GM19043 (cell line): Measurements from ENCODE around the gene HMG20B.
"Not testable (repeated sequence)": the region's sequence is repeated elsewhere in the genome, so short reads cannot be mapped to it uniquely, and the experiment has no call there.

ENCODE experiments used
- ATAC-seq: cut with Tn5 transposase; IDR thresholded peaks from one replicate; pipeline ENCODE4 v1.9.1; 2021; ENCODE audit warnings: low read depth; ENCODE audit not compliant: unreplicated experiment

Gene HMG20B

DNA sequence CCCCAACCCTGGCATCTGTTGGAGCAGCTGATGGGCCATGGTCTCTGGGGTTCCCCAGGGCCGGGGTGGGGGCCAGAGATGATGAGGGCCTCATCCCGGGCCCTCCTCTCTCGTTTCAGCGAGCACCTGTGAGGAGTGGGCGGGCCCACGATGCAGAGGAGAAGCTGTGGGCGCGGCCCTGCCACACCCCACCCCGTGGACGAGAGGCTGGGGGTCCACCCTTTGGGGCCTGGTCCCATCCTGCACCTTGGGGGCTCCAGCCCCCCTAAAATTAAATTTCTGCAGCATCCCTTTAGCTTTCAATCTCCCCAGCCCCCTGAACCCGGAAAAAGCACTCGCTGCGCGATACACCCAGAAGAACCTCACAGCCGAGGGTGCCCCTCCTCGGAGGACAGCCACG lies 5.6 kb downstream of the HMG20B start:
- no peak for ATAC-seq

DNA sequence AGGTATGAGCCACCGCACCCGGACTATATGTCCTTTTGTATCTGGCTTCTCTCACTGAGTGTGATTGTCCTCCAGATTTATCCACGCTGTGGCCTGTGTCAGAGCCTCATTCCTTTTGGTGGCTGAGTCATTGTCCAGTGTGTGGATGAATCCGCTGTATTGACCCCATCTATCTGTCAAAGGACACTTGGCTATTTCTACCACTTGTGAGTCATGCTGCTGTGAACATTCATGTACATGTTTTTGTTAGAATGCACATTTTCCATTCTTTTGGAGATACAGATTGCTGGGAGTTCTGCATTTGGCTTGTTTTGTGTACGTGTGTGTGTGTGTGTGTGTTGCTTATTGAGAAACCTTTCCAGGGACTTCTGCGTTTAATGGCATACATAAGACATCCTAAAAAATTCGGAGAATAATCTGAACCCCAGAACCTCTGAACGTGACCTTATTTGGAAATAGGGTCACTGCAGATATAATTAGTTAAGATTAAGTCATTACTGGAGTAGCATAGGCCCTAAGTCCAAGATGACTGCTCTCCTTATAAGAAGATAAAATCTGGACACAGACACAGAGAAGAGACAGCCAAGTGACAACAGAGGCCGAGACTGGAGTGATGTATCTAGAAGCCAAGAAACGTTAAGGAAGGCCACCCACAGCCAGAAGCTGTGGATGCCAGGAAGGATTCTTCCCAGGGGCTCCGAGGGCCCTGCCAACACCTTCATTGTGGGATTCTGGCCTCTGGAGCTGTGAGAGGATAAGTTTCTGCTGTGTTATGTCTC lies 7.6 kb downstream of the HMG20B start:
- no peak for ATAC-seq

DNA sequence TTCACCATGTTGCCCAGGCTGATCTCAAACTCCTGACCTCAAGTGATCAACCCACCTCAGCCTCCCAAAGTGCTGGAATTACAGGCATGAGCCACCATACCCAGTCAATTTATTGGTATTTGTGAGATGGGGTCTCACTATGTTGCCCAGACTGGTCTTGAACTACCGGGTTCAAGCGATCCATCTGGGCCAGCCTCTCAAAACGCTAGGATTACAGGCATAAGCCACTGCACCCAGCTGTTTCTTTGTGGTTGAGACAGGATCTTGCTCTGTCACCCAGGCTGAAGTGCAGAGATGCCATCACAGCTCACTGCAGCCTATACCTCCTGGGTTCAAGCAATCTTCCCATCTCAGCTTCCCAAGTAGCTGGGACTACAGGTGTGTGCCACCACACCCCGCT lies 9.0 kb downstream of the HMG20B start:
- ATAC-seq: not testable (repeated sequence)

DNA sequence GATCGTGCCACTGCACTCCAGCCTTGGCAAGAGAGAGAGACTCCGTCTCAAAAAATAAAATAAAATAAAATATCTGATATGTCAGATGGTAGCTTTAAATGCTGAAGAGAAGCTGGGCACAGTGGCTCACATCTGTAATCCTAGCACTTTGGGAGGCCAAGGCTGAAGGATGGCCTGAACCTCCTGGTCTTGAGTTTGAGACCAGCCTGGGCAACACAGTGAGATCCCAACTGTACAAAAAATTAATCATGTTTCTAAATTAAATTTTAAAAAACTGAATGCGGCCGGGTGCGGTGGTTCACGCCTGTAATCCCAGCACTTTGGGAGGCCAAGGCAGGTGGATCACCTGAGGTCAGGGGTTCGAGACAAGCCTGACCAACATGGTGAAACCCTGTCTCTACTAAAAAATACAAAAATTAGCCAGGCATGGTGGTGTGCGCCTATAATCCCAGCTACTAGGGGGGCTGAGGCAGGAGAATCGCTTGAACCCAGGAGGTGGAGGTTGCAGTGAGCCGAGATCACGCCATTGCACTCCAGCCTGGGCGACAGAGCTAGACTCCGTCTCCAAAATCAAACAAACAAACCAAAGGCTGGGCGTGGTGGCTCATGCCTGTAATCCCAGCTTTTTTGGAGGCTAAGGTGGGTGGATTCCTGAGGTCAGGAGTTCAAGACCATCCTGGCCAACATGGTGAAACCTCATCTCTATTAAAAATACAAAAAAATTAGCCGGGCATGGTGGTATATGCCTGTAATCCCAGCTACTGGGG lies 11.5 kb downstream of the HMG20B start:
- ATAC-seq: not testable (repeated sequence)

DNA sequence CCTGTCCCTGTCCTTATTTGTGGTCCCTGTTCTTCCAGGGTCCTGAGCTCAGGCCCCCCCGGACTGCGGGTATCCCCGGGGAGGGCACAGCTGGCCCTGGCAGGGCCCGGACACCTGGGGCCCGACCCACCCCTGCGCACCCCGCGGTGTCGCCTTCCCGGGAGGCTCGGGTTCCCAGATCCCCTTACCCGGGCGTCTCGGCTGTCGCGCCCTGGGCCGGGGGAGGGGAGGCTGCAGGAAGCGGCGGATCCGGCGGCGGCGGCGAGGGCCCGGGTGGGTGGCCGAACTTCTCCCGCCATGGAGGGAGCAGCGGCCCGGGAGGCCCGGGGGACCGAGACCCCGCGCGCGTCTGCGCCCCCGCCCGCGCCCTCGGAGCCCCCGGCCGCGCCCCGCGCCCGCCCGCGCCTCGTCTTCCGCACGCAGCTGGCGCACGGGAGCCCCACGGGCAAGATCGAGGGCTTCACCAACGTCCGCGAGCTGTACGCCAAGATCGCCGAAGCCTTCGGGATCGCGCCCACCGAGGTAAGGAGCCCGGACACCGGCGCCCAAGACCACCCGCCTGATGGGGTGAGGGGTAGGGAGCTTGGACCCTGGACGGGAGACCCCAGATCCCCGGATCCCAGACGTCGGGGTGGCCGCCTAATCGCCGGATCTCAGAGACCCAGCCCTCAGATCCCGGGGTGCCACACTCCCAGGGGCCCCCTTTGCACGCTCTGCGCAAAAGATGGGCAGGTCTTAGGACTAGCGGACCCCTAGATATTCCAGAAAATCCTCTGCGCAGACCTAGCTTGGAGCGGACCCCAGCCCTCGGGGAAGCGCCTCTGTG lies 12.8 kb downstream of the HMG20B start, which contains the start of gene GIPC3:
Gene GIPC3 (plus strand): TSS at position 178 of the 826 bp plus-strand sequence. CDS start 120 bp downstream, at position 298.
- ATAC-seq: no peak

DNA sequence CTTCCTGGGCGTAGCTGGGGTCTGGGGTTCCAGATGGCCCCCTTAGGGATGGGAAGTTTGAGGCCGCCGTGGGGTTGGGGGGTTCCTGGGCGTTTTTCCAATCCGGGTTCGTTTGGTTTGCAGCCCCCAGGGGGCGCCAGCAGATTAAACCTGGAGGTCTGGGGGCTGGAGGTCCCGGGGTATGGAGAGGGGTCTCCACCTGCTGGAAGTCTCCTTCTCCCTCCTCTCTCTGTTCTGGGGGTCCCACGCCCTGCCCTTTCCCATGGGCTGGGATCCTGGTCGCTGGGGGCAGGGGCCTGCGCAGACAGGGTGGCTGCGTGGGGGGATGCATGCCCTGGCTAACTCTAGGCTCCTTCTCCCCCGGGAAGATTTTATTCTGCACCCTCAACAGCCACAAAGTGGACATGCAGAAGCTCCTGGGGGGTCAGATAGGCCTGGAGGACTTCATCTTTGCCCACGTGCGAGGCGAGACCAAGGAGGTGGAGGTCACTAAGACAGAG lies 13.4 kb downstream of the HMG20B start:
- ATAC-seq: no peak

DNA sequence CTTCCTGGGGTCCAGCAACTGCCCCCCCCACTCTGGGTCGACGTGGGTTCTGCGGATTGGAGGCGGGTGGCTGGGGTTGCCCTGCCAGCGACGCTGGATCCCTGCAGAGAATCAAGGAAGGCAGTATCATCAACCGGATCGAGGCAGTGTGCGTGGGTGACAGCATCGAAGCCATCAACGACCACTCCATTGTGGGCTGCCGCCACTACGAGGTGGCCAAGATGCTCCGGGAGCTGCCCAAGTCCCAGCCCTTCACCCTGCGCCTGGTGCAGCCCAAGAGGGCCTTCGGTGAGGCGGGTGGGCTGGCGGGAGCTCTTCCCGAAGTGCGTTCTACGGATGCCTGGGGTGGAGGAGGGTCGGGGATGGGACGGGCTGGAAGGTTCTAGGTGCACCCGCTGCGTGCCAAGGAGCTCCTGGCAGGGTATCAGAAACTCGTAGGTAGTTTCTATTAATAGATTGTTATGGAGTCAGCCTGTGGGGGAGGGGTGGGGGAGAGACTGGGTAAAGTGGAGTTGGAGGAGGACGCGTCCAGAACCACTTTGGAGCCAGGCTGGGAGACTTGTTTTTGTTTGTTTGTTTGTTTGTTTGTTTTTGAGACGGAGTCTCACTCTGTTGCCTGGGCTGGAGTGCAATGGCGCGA lies 14.1 kb downstream of the HMG20B start:
- ATAC-seq: no peak

DNA sequence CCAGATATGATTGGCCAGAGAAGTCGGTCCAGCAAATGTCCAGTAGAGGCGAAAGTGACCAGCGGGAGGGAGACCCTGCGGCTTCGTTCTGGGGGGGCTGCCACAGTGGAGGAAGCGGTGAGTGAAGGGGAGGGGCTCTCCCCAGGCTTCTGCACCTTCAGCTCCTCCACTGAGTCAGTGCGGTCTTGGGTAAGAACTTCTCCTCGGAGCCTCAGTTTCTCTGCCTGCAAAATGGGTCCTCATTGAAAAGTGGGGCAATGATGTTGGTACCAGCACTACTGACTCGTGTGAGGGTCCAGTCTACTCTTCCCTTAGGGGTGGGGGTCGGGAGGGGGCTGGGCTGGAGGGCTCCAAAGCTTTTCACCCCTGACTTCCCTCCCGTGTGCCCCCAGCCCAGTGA lies 16.7 kb downstream of the HMG20B start:
- ATAC-seq: no peak

DNA sequence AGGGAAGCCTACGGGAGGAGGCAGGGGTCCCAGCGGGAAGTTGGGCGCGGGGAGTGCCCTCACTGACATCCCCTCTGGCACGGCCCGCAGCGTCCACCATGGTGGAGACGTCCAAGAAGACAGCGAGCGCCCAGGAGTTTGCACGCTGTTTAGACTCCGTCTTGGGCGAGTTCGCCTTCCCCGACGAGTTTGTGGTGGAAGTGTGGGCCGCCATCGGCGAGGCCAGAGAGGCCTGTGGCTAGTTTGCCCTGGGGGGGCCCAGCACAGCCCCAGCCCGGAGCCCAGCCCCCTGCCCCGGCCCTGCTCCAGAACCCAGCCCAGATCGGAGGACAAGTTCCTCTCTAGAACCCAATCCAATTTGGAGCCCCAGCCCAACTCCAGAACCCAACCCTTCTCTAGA lies 17.2 kb downstream of the HMG20B start:
- ATAC-seq: no peak

DNA sequence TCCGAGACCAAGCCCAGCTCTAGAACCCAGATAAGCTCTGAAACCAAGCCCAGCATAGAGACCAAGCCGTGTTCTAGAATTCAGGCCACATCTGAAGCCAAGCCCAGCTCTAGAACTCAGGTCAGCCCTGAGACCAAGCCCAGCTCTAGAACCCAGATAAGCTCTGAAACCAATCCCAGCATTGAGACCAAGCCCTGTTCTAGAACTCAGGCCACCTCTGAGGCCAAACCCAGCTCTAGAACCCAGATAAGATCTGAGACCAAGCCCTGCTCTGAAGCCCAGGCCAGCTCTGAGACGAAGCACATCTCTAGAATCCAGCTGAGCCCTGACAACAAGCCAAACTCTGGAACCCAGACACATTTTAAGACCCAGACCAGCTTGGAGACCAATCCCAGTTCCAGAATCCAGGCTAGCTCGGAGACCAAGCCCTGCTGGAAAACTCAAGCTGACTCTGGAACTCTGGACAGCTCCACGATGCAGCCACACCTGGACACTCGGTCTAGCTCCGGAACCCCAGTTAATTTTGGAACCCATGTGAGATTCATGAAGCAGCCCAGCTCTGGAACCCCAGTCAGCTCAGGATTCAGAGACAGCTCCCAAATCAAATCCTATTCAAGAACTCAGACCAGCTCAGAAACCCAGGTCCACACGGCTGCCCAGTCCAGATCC lies 18.4 kb downstream of the HMG20B start:
- no peak for ATAC-seq

DNA sequence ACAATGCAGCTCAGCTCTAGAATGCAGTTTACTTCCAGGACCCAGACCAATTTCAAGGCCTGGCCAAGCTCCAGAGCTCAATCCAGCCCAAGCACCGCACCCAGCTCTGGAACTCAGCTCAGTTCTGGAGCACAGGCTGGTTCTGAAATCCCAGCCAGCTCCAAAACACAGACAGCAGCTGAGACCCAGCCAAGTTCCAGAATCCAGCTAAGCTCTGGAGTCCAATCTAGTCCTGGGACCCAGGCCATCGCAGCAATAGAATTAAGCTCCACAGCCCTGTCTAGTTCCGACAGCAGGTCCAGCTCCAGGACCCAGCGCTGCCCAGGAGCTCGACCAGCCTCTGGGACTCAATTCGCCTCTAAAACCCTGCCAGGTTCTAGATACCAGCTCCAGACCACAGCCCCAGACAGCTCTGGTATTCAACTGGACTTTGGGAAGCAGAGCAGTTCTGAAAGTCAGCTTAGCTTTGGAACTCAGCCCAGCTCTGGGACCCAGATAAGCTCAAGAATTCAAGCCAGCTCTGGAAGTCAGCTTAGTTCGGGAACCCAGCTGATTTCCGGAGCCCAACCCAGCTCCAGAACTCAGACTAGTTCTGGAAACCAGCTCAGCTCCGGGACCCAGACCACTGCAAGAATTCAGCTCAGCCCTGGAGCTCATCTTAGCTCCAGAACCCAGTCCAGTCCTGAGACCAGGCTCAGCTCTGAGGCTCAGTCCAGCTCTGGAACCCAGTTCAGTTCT lies 19.3 kb downstream of the HMG20B start:
- no peak for ATAC-seq

DNA sequence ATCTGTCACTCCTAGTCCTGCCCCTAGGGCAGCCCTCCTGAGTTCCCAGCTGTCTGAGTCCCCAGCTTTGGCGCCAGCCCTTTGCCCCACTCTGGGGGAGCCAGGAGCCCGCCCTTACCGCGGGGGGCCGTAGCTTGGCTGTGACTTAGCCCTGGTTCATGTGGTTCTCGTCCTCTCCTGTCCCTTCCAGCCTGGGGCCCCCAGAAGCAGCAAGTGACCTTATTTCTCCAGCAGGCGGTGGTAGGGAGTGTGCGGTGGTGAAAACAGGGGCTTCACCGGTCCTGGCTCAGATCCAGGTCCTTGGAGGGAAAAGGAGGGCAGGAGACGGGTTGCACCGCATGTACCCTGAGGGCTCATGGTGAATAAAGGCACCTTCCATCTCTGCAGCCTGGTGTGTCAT lies 20.4 kb downstream of the HMG20B start:
- no peak for ATAC-seq

DNA sequence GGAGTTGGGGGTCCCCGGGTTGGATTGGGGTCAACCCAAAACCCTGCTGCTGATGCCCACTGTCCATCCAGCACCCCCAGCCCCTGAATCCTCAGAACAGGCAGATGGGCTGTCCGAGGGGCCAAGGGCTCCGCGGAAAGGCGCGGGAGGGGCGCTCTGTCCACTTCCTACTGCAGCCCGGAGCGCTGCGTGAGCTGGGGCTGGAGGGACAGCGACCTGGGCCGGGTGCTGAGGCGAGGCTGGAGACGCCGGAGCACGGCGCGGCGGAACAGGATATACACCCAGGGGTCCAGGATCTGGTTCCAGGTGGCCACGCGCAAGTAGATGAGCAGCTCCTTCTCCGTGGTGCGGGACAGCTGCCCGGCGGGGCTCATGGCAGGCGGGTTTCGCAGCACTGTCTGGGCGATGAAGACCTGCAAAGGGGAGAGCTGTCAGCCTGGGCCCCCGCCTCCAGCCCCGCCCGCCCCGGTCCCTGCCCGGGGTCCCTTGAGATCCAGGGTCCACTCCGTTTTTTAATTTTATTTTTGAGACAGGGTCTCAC lies 22.8 kb downstream of the HMG20B start:
- no peak for ATAC-seq

DNA sequence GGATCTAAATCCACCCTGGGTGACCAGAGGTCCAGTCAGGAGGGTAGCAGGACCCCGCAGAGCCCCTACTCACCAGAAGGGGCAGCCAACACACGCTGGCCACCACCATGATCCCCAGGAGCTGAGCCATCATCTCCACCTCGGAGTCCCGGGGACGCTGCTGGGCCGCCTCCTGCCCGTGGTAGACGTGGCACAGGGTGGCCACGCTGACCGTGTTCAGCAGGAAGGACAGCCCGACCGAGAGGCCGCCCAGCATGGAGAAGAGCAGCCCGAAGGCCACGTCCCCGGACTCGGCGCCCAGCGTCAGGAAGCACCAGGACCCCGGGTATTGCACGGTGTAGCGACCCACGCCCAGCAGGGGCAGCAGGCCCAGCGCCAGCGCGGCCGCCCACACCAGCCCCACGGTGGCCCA lies 27.0 kb downstream of the HMG20B start:
- no peak for ATAC-seq

DNA sequence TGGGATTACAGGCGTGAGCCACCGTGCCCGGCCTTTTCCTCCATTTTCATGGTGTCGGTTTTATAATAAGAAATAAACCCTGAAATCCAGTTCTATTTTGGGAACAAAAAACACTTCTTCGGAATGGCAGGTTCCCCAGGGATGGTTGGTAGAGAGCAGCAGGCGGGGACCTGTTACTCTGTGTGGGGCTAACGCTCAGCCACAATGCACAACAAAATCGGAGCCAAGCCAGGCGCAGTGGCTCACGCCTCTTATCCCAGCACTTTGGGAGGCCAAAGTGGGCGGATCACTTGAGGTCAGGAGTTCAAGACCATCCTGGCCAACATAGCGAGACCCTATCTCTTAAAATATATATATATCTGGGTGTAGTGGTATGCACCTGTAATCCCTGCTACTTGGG lies 28.3 kb downstream of the HMG20B start:
- ATAC-seq: no peak

DNA sequence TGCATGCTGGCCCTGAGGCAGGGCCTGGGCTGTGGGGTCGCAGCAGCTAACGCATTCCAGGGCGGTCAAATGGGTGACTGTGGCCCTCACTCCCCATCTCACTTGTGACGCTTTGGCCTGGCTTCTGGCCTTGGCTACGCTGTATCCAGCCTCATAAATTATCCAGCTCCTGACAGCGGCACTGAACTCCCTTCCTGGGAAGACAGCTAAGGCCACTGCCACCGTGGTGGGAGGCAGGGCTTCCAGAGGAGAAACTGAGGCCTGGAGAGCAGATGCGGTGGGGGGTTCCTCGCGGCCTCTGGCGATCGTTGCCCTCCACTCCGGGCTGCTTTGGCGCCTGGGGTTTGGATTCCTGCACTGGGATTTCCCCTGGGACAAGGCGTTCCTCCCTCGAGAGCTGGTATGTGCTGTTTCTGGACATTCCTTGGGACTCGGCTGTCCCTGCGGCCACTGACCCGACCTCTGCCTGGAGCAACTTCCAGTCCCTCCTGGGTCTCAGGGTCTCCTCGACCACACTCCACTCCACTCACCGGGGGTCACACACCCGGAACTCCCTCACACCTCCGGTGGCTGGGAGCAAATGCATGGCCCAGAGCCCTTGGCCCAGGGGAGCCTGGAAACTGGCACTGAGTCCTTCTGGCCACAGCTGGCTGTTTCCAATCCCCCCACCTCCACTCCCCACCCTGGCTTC lies 30.5 kb downstream of the HMG20B start:
- no peak for ATAC-seq

DNA sequence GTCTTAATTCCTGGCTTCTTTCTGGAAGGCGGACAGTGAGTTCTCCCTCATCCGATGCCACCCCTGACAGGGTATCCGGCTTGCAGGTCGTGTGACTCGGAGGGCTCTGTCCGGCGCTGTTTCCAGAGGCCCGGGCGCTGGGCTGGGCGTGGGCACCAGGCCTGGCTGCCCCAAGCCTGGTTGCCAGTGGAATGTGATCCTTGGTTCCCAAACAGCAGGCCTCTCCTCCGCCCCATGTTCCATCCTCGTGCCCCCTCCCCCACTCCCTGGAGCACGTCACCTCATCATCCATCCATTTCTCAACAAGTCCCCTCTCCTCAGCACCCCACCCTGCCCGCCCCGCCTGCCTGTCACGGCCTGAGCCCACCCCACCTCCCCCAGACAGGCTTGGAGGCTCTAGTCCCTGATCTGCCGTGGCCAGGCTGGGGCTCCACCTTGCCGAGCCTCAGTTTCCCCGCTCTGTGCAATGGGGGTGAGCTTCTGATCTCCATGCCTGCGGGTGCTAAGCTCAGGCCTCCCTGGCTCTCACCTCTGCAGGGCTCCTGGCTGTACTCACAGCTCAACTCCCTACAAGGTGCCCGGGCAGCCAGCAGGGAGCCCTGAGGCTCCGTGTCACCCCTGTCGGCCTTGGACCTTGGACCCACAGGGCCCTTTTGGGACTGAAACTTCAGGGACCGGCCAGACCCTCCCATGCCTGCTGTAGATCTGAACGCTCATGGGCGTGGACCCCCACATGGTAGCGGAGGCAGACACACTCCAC lies 31.7 kb downstream of the HMG20B start:
- no peak for ATAC-seq

DNA sequence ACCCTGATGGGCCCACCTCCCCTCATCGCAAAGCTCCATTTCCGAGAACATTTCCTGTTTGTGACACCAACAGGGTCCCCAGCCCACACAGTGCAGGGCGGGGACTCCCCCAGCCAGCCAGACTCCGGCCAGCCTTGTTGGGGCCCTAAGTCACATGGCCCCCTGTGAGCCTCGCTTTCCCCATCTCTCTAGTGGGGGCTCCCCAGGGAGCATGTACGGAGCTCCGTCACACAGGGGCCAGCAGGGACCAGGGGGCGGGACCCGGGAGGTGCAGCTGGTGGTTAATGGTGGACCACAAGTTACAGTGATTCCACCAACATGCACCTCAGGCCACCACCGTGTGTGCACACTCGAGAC lies 32.2 kb downstream of the HMG20B start:
- no peak for ATAC-seq
